HG02610 (cell line): ENCODE measurements around the gene AKAP5.
A peak's percentile ranks its signal among the peaks of the same experiment; 100 is the strongest.

Source experiments
- ATAC-seq: cut with Tn5 transposase; IDR thresholded peaks from one replicate; pipeline ENCODE4 v1.9.1; 2021; ENCODE audit warnings: mild to moderate bottlenecking, moderate library complexity; ENCODE audit not compliant: unreplicated experiment

Gene AKAP5, protein sequence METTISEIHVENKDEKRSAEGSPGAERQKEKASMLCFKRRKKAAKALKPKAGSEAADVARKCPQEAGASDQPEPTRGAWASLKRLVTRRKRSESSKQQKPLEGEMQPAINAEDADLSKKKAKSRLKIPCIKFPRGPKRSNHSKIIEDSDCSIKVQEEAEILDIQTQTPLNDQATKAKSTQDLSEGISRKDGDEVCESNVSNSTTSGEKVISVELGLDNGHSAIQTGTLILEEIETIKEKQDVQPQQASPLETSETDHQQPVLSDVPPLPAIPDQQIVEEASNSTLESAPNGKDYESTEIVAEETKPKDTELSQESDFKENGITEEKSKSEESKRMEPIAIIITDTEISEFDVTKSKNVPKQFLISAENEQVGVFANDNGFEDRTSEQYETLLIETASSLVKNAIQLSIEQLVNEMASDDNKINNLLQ

DNA sequence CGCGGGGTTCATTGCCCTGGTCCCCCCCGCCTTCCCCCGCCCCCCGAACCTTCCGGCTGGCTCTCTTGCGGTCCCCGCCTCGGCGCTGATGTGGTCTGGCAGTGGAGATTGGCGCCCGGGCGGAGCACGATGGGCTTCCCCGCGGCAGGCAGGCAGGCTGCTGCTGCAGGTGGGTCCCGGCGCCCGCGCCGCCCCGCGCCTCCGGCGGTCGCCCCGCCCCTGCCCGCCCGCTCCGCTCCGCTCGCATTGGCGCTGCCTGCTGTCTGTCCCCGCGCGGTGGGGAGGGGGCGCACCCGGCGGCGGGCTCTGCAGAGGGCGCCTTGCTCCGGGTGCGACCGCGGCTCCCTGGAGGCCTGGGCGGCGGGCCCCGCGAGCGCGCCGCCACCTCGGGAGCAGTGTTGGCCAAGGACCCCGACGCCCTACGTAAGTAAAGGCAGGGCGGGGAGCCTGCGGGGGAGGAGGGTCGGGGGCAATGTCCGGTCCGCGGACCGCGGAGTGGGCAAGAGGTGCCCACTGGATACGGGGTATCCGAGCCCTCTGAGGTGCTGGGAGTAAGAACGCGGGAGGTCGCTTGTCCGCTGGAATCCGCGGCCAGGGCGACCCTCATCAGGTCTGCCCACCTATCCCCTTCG, at the start of gene AKAP5:
TSS of gene AKAP5 (plus strand) at position 309 of the 632 bp plus-strand sequence. CDS start 2,896 bp downstream, outside the sequence.
- peak; percentile 74 for ATAC-seq

DNA sequence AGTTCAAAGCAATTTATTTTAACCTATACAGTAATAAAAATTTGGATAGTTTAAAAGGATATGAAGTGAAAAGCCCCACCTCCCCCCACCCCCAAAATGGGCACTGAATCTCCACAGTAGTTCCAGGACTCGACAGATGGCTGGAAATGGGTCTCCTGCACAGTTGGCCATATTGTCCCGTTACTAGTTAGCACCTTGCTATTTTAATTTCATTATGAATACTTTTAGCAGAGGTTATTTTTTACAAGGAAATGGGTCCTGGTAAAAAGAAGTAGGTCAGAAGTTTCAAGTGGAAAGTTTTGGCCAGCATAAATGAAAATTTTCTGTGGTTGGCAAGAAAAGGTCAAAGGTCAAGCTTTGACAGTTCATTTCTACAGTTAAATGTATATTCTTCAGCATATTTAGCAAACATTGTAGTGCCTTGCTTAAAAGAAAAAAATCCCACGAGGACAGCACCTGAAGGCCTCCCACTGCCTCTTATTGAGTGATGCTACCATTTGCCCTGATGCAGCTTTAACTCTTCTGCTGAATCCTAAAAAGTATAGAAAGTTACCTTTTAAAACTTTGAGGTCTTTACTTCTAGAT, 48.9 kb upstream of the AKAP5 start:
- ATAC-seq = no peak

DNA sequence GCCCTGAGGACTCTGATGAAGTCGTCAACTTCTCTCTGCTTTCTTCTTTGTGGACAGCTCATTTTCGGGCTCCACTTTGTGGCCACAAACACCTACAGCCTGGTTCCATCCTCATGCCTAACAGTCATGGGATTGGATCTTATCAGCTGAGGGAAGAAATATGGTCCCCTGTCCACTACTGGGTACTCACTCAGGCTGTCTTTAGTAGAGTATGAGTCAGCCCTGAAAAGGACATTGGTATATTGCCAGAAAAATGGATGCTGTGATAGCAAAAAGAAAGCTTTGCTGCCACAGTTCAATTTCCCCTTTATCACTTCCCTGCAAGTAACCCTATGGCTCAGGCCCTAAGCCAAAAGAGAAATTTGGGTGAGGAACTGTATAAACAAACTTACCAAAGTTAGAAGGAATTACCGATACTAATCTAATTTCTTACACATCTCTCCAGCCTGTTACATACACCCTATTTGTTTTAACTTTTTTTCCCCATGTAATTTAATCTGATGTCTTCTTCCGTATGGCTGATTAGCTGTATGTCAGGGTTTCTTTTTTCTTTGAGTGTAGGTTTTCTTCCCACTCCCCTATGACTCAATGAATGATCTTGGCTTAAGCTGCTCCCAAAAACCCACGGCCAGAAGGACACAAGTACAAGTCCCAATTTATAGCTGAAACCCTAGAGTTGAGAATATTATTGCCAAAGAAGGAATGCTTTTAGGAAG, 48.1 kb upstream of the AKAP5 start:
- ATAC-seq = no peak

DNA sequence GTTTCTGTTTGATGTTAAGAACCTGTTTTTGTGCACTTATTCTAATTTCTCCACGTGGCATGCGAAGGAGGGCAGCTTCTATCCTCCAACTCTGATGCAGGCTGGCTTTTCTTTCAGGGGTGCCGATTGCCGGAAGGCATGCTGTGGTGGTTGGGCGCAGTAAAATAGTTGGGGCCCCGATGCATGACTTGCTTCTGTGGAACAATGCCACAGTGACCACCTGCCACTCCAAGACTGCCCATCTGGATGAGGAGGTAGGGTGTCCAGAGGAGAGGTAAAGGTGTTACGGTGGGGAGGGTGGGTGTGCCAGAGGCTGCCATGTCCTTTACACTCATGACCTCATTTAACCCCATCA, 47.6 kb upstream of the AKAP5 start:
- no peak for ATAC-seq

DNA sequence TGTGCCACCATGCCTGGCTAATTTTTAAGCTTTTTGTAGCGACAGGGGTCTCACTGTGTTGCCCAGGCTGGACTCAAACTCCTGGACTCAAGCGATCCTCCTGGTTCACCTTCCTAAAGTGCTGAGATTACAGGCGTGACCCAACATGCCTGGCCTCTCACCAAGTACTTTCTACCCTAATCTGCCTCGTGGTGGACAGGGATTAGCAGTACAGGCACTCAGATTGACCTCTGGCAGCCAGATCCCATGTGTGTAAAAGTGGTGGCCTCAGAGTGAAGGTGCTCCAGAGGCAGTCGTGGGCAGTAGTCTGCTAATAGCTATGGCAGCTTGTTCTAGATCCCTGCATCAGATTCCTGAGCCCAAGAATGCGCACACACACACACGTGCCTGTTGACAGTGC, 46.3 kb upstream of the AKAP5 start:
- no peak for ATAC-seq

DNA sequence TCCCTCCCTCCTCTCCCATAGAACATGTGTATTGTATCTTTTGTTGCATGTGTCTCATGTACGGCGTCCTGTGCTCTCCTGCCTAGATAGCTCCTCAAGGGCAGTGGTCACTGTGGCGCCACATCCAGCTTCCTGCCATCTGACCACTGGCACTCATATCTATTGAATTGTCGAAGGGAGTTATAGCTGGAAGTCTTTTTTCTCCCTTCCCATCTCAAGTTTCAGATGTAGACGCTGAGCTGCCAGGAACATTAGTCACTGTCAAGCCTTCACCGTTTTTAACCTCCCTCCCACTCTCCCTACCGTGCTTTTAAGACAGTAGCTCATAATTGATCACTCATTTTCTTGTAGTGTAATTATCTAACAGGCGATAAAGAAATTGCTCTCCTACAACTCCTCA, 44.1 kb upstream of the AKAP5 start:
- ATAC-seq = no peak

DNA sequence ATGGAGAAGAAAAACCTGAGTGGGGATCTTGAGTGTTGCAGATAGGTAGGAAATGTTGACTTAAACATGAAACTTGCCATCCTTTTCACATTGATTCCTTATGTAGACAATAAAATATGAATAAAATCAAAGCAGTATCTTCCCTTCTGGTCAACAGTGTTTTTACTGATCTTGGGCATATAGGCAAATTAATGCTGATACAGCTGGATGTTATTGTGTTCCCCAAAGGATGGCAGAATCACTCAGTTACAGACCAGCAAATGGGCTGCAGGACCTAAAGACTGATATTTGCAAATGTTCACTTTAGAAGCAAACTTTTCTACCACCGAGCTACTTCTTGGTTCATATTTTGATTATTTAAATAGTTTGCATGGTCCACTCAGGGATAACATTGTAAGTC, 43.3 kb upstream of the AKAP5 start:
- no peak for ATAC-seq

DNA sequence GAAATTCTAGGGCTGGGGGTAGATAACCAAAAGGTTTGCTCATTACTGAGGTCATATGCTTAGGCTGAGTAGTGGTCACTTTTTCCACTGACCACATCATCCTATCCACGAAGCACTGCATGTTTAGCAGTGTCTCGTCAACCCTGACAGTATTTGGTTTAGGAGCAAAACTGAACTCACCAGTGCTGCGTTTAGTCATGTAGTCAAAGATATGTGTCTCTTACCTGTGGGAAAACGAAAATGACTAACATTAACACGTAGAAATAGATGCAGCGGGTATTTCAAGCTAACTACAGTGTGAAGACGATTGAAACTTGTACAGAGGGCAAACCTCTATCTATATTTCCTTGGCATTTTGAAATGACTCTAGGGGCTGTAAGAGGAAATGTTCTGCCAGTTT, 42.5 kb upstream of the AKAP5 start:
- ATAC-seq = no peak

DNA sequence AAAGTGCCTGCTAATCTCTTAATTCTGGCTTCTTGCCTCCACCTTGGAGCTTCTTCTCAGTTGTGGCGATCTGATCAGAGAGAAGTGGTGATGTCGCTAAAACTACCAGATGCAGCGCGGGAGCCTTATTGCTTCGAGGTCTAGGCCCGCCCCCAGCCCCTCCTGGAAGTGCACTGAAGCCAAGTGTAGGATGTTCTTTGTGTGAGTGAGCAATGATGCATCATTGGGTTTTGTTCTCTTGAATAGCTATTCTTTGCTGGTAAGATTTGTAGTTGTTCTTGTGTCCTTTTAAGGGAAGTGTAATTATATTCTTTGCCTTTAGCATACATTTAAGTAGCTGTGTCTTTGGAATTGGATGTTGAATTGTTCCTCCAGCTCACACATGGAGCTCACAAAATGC, 41.3 kb upstream of the AKAP5 start:
- ATAC-seq = no peak

DNA sequence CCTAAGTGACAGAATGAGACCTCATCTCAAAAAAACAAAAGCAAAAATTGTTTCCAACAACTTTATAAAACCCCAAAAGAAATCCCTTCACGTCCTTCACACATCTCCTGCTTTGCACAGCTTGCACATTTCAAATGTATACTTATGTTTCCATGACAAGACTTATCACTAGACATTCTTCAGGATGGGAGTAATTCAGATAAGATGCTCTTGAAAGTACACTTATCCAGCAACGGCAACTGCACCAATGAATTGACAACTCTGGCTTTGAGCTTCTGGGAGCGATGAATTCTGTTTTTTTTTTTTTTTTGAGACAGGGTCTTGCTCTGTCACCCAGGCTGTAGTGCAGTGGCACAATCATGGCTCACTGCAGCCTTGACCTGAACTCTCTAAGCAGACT, 30.8 kb upstream of the AKAP5 start:
- ATAC-seq = no peak

DNA sequence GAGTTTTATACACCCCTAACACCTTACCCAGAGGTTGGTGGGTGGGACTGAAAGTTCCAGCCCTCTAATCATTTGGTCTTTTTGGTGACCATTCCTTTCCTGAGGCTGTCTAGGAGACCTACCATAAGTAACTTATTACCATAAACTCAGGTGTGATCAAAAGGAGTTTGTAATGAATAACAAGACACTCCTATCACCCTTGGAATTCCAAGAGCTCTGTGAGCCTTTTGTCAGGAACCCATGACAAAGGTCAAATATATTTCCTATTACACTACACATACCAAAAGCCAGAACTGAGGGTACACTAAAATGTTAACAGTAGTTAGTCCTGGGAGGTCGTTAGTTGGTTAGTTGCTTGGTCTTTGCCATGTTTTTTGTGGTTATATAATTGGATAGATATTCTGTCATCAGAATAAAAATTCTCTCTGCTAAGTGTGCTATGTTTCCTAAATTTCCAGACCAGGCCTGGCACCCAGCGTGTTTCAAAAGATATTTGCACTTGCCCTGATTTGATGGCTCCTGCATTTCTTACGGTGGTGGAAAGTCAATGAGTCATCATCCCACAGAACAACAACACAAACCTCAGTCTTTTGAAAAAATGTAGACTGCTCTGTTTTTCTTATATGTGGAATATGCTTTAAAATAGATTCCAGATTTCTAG, 27.0 kb upstream of the AKAP5 start:
- ATAC-seq = no peak

DNA sequence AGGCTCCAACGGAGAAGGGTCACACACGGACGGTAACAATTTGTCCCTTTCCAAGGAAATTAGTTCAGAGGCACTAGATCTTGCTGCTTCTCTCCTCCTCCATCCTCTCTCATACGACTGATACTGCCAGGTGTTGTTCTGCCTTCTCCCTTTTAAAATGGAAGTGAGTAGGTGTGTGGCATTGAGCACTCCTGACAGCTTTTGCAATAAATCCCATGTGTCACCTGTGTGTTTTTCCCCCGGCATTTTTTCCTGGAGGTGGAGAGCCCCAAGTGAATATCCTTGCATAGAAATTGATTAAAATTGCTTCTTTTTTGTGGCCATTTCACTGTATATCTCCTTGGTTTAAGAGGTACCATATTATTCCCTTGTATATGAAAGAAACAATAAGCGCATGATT, 26.2 kb upstream of the AKAP5 start:
- ATAC-seq = no peak

DNA sequence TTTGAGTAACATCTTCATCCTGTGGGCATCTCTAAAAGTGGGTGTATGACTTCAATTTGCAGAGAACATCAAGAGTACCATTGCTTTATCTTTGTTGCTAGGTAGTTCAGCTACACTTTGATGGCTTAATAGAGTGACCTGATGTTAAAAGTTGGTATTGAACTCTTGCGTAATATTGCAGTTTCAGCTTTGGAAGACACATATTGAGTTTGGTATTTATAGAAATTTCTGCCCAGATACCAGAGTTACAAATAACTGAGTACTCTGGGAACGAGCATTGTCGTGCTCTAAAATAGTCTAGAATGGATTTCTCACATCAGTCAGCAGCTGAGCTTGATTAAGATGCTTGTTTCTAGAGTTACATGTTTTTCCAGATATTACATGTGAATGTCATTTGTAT, 24.8 kb upstream of the AKAP5 start:
- ATAC-seq = no peak

DNA sequence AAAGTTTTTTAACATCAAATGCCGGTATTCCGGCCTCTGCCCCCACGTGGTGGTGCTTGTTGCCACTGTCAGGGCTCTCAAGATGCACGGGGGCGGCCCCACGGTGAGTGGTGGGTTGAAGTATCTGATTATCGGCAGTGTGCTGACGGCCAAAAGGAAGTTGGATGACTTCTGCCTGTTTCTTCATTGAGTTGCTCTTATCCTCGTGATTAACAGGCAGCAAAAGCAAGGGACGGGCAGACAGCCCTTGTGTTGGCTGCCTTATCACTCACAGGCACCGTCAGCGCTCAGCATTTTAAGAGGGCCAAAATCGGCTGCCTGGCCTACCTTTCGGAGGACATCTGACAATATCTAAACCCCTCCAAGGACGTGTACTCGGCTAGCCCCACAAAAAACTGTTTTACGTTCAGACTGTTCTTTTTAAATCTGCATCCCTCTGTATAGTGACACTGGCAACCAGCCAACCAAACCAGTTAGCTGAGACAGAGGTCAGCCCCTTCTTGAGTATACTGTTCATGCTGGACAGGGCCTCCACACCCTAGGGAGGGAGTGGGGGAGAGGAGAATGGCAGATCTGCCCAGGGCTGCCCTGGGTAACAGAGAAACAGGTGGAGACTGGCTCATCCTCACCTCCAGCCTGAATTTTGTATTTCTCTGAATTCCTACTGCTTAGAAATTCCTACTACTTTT, 22.9 kb upstream of the AKAP5 start:
- no peak for ATAC-seq

DNA sequence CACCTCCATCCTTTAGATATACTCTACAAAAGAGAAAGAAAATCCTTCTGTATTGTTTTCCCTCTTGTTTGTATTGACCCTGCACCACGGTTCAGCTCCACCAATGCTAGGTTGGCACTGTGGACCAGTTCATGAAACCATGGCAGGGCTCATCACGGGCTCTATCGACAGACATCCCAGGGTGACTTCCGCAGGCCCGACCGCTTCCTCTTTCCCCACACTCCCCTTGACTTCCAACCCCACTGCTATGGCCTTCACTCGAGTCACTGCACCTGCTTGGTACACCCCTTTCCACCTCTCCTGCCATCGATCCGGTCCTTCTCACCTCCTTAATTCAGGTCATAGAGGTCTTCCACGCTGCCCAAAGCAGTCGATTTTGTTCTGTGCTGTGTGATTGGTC, 21.2 kb upstream of the AKAP5 start:
- no peak for ATAC-seq

DNA sequence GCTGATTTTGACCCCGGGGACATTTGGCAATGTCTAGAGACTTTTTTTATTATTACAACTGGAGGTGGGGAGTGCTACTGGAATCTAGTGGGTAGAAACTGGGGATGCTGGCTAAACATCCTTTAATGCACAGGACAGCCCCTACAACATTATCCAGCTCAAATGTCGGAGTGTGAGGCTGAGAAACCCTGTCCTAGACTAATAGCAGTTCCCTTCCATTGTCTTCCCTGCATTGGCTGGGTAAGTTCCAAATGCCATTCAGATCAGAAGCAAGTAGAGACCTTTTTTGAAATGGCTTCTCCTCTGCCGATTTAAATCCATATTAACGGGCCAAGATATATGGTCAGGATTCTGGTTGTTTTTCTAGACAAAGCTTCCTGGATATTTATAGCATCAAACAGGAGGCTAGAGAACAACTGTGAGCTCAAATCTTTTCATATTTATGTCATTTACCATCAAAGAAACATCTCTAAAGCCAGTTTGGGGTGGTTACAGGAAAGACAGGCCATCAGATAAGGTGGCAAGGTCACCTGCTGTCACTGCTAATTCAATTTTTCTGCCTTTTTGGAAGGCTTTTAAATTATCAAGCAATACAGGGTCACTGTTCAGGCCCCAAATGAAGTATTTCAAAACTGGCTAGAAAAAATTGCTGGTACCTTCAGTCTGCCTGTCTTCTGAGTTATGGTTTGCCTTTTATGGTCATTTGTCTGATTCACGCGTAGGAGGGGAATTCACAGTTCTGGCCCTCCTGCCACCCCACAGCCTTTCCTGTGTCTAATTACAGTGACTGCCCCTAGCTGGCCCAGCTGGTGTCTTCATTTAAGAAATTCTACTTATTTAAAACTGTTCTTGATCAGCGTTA, 20.1 kb upstream of the AKAP5 start:
- ATAC-seq = peak; percentile 99

DNA sequence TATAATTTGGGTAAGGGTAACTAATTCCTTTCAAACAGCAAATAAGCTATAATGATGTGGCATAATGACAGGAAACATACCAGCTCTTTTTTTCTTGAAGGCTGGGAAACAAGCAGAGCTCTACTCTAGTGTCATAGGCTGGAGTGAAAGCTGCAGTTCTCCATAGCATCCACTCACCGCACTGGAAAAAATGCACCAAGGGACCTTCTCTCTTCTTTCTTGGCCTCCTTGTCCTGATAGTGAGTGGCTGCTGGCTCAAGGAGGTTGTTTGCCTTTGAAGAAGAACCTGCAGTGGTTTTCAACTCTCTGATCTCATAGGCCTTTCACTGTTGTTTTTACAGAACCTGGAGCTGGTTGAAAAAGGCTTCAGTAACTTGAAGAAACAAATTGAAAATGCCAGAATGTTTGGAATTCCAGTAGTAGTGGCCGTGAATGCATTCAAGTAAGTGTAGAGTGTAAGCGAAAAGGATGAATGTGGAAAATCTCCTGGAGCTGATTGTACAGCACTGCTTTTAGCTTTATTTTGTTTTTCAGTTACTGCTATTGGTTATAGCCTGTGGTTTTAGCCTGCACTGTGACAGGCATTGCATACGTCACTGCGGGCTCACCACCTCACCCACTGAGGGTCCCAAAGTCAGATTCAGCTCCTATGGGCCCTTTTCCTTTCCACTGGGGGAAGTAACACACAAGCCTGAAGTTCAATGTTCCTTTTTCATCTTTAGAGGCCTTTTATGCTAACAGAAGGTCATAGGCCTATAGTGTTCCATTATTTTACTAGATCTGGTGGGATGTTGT, 17.2 kb upstream of the AKAP5 start:
- ATAC-seq = no peak

DNA sequence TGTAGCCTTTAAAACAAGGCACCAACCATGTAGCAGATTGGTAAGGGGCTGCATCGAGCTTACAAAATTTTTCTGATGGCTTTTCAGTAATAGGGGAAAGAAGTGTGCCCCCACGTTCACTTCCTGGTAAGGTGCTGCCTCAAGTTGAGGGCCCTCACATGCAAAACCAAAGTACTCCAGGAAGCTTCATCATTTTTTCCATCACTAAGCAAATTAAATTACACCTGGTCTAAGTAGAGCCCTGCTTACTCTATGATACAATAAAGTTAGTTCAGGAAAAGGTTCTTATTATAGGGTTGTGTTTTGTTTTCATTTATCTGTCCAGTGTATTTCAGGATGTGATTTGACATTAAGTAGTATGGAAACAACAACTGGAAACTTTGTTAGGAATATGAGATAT, 15.0 kb upstream of the AKAP5 start:
- ATAC-seq = no peak

DNA sequence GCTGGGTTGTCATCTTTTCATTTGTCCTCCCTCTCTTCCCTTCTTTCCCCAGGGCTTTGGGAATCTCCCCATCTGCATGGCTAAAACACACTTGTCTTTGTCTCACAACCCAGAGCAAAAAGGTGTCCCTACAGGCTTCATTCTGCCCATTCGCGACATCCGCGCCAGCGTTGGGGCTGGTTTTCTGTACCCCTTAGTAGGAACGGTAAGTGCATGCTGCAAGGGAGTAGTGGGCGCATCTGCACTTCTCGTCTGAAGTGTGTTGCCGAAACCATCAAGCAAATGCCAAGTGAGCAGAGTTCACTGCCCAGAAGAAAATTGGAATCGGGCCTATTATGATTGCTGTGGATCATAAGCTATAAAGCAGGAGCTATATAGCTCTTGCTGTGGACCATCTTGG, 10.6 kb upstream of the AKAP5 start:
- no peak for ATAC-seq
